ENCODE data around the gene MSRB2.
A peak's percentile ranks its signal among the peaks of the same experiment; 100 is the strongest.

The MSRB2 gene

DNA sequence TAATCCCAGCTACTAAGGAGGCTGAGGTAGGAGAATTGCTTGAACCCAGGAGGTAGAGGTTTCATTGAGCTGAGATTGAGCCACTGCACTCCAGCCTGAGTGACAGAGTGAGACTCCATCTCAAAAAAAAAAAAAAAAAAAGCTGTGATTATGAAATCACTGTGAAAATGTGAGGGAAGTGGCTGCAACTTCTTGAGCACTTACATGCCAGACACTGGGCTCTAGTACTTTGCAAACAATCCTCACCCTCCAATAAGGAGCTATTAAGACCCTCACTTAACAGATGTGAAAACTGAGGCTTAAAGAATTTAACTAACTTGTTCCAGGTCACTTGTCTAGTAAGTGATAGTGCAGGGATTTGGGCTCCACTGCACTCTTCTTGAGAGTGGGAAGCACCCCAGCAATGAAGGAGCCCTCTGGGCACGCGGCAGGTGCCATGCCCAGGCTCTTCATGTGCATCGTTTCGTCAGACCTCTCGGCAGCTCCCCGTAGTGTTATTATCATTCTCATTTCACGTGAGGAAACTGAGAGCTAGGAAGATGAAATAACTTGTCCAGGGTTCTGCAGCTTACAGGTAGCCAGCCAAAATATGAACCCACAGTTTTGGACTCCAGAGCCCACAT, 19.0 kb downstream of the MSRB2 start:
- no peak for DNase-seq

DNA sequence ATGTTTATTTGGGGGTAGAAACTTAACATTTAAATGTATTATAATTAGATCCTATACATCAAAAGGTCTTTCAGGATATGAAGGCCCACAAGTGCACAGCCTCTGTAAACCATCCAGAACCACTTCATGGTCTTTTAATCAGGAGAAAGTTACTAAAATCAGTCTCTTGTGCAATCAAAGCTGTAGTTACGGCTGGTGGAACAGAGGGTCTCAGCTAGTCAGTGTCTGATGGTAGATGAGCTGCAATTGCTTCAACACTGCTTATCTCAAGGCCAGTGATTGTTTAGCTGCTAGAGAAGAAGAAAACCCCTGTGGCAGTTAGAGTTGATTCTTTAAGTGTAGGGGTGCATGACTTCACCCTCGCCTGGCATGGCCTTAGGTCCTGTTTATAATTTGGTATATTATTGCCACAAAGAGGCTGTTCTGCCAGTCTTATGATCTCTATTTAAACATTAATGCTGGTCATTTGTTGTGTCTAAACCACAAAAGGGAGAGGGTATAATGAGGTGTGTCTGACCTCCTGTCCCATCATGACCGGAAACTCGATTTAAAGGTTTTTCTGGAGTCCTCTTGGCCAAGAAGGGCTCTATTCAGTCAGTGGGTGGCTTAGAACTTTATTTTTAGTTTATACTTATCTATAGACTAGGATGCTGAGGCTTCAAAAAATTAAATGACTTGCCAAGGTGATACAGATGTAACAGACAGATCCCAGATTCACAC, 21.3 kb downstream of the MSRB2 start:
- DNase-seq, result no peak

DNA sequence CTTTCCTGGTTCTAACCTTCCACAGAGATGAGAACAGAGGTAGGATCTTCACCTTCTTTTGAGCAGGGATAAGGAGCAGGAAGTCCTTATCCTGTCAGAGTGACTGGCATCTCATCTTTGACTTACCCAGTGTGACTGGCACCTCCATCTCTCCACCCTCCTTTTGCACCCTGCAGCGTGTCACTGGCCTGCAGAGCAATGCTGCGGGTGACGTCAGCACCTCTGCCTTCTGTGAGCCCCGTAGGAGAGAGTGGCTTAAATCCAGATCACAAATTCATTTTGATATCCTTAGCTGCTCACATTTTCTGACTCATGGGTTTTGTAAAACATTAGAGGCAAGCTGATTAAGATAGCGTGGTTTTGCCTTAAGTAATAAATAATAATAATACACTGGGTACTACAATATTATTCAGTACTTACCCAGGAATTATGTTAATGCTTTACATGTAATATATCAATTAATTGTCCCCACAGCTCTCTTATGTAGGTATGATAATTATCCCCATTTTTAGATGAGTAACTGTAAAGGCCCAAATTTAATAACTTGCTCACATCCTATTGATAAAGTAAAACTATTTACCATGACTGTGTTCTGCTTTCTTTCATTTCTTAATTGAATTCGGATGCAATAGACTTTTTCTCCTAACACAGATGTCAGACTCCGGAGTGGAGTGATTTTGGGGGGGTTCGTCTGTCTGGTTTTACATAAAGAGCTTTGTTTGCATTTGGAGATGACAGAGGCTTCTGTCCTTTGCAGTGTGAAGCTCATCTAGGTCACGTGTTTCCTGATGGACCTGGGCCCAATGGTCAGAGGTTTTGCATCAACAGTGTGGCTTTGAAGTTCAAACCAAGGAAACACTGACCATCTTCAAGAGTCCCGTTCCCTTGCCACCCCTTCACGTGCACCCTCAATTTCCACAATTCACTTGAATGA, 24.9 kb downstream of the MSRB2 start:
- DNase-seq, result no peak

DNA sequence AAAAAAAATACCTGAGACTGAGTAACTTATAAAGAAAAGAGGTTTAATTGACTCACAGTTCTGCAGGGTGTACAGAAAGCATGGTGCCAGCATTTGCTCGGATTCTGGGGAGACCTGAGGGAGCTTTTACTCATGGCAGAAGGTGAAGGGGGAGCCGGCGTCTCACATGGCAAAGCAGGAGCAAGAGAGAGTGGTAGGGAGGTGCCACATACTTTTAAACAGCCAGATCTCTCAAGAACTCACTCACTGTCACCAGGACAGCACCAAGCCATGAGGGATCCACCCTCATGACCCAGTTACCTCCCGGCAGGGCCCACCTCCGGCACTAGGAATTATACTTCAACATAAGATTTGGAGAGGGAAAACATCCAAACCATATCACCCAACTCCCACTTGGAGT, 25.8 kb downstream of the MSRB2 start:
- no peak for DNase-seq

DNA sequence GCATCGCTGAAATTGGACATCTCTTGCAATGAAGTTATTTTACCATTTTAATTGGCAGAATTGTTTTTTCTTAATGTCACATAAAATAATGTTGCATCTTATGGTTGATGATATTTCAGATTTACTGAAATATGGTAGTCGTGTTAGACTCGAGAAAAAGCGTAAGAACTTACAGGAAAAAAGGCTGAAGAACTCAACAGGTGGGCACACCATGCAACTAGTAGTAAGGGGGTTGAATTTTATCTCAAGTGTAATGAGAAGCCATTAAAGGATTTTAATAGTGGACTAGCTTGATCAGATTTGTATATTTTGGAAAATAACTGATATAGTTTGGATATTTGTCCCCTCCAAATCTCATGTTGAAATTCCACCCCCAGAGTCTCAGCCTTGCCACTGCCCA, 41.1 kb downstream of the MSRB2 start:
- DNase-seq, result no peak

DNA sequence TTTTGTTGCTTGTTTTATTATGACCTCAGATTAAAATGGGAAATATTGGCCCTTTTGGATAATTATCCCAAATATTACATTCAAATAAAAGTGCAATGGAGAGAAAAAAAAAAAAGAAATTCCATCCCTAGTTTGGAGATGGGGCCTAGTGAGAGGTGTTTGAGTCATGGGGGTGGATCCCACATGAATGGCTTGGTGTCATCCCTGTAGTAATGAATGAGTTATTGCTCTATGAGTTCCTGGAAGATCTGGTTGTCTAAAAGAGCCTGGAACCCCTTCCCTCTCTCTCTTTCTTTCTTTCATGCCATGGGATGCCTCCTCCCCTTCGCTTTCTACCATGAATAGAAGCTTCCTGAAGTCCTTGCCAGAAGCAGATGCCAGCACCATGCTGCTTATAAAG, 44.3 kb downstream of the MSRB2 start:
- DNase-seq, result no peak

DNA sequence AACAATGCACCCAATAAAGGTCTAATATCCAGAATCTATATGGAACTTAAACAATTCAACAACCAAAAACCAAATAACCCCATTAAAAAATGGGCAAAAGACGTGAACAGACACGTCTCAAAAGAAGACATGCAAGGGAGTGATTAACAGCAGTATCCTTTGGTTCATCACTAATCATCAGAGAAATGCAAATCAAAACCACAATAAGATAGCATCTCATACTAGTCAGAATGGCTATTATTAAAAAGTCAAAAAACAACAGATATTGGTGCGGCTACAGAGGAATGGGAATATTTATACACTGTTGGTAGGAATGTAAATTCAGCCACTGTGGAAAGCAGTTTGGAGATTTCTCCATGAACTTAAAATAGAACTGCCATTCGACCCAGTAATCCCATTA, 46.6 kb downstream of the MSRB2 start:
- DNase-seq, result no peak

DNA sequence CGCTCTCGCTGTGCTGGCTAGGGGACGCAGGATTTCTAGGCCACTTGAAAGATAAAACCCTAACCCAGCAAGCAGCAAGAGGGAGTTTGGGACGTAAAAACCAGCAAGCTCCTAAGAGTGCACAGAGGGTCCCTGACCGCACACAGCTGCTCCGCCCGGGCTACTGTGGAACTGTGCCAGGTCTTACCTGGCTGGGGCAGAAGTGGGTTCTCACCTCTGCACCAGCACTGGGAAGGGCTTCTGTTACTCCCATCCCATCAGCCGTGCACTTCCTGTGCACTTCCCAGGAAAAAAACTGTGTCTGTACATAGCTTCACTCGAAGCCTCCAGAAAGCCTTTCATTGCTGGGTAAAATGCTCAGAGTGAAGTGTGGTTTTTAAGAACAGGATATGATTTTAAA, 50.9 kb downstream of the MSRB2 start:
- DNase-seq, result no peak

DNA sequence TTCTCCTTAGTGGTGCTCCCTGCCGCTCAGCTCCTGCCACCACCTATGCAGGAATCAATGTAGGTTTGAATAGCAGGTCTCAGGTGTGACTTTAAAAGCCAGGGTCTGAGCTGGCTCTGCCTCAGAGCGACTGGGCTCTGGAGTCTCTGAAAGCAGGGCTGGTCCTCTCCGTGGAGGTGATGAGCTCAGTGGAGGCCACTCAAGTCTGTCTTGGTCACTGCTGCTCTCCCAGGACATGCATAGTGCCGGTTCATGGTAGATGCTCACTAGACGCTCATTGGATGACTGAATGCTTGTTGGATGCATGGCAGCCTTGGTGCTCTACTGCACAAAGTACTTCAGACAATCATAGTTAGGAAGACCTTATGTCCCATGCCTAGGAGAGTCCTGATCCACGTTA, 51.7 kb downstream of the MSRB2 start:
- no peak for DNase-seq

DNA sequence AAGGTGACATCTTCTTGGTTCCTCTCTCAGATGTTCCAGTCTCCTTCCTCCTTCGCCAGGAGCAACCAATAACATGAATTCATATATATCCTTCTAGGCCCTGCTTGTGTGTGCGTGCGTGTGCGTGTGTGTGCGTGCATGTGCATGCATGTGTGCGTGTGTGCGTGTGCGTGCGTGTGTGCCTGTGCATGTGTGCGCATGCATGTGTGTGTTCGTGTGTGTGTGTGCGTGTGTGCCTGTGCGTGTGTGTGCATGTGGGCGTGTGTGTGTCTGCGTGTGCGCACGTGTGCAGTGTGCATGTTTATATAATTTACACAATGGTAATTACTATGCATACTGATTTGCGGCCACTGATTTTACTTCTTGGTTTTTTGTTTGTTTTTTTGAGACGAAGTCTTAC, 52.8 kb downstream of the MSRB2 start:
- DNase-seq, result no peak

DNA sequence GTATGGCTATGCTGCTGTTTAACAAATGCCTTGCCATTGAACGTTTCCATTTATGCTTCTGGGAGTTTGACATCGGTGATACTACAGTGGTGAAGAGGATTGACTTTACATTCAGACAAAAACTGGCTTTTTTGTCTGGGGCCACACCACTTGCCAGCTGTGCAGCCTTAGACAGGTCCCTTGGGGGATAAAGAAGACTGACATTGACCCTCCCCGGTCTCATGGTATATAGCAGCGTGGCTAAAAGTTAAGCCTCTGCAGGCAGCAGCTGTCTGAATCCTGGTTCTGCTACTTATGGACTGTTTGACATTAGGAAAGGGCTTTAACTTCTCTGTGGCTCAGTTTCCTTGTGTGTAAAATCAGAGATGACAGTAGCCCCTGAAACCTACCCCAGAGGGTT, 54.7 kb downstream of the MSRB2 start:
- DNase-seq, result no peak

DNA sequence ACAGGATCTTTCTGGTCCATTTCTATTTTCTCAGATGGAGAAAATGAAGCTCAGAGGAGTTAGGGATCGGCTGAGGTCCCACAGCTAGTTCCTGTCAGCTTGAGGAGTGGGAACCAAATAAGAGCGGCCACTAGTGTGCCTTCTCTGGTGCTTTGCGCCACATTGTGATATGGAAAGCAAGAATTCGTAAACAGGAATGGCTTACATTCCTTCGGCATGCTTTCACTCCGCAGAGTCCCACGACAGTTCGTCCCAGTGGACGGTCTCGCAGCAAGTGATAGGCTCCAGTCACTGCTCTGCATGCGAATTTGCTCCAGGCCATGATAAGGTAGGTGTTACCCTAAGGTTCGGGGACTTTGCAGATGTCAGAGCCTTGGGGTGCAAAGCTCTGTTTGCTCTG, 55.2 kb downstream of the MSRB2 start:
- DNase-seq, result no peak

DNA sequence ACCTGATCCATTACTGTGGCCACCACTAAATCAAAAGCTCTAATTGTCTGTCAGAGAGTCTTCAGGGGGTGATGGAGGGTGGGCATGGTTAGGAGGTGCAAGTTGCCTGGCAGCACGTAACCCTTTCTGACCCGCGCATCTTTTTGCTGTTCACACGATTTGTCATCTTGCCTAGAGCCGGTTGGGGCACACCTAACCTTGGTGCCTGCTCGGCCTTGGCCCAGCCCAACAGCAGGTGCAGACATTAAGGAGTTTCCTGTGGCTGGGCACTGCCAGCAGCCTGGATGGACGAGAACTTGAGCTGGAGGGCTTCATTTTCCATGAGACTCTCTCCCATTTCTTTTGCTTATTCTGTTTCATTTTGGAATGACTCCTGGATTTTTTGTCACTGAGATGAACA, 55.7 kb downstream of the MSRB2 start:
- DNase-seq, result no peak

DNA sequence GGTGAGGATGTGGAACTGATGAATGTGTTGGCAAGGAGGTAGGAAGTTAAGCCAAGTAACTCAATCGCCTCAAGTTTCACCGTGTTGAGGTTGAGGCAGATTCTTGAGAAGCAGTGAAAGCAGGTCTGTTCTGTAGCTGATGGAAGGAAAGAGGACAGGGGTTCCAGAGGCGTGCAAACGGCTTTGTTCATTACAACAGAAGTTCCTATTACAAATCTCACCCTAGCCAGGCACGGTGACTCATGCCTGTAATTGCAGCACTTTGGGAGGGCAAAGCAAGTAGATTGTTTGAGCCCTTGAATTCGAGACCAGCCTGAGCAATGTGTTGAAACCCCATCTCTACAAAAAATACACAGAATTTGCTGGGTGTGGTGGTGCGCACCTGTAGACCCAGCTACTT, 59.8 kb downstream of the MSRB2 start:
- no peak for DNase-seq

DNA sequence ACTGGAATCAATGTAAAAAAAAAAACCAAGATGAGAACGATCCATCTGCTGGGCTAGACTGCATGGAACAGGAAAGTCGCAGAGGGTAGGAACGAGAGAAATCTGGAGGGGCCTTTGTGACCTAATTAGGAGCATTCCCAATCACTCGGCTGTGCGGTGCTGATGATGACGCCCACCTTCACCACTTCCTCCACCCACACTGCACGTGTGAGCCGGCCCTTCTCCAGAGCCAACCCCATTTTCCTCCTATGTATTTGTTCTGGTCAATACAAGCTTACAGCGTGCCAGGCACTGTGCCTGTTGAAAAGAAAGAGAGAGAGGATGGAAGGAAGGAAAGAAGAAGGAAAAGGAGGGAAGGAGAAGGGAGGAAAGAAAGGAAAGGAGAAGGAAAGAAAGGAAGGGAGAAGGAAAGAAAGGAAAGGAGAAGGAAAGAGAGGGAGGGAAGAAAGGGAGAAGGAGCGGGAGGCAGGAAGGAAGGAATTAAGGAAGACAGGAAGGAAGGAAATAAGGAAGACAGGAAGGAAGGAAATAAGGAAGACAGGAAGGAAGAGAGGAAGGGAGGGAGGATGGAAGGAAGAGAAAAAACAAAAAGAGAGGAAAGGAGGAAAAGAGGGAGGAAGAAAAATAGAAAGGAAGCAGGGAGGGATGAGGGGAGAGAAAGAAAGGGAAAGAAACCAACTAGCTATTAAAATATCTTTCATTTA, 61.2 kb downstream of the MSRB2 start:
- no peak for DNase-seq

DNA sequence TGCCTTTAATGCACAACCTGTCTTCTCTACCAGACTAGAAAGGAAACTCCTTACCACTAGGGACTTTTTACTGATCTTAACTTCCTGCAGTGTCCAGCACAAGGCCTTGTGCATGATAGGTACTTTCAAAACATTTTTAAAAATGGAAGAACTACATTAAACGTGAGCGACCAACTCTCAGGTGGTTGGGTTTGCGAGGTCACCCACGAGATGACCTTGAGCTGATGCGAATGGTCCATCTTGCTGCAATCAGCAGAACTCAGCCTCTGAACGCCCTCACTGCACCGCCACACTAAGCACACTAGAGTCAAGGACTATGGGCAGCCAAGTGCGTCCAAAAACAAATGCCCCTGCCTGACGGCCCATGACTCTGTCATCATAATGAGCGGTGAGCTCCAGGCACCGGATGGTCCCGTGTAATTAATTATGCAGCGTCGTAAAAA, 61.9 kb downstream of the MSRB2 start:
- DNase-seq, result no peak

DNA sequence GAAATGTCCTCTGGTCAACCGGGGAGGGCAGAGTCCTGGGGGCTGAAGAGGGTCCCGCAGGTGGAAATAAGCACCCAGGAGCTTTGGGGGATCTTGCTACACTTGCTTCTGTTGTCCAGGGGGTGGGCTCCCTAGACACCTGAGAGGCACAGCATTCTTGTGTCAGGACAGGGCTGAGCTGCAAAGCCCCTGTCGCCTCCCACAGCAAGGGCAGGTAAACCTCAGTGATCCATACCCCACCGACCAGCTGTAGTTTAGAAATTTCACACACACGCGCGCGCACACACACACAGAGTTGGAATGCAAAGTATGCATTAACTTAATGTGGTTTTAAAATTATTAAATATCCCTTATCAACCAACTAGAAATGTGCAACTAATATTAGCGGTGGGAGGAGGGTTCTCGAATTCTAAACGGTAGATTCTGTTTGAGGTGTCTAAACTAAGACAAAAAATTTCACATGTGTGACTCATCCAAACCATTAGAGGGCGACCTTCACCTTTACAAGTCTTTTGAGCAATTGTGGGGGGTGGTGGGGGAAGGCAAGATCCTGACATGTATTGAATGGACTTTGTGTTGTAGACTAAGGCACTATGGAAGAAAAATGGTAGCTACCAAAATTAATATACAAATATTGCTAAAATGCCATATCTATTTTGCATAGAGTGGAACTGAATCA, 62.5 kb downstream of the MSRB2 start:
- DNase-seq, result no peak

DNA sequence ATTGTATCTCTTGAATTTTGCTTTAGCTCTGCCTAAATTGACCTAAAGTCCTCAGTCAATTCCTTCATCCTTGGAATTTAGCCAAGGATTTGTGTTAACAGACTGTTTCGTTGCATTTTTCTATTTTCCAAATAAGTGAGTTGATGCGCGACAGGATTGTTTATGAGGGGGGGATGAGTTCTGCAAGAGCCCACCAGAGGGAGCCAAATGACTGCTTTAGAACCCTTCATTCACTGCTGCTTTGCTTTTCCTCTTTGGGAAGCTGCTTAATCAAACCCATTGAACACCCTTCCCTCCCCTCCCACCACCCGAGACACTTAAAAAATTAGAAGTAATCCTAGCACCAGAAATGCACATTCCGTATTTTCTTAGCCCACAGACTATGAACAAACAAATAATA, 63.0 kb downstream of the MSRB2 start:
- DNase-seq, result peak; percentile 14

DNA sequence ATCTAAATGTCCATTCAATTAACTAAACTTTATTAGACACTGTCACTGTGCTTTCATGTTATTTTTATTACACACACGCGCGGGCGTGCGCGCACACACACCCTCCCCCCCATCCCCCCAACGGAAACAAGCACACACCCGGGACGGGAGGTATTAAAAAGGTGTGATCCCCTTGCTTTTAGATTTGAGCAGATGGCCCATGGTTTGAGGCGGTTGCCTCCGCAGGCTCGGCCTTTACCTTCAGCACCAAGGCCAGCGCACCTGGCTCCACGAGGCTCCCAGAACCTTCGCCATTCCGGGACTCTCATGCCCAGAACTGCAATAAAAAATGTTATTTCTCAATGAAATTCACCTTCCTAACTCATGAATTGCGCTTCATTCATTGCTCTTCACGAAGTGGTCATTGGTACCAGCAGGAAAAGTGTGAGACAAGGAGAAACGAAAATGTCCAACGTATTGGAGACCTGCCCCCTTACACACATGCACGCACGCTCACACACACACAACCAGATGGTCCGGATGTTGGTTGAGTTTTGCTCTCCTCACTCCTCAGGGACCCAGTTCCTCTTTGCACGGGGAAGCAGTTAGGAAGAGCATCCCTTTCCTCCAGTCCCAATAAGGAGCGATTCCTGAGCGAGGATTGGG, 76.0 kb downstream of the MSRB2 start:
- DNase-seq, result no peak

Data from CD4-positive, alpha-beta T cell treated with Interferon gamma for 1 hour (primary cell).